ENCODE data around the gene CELF4.

The CELF4 gene

DNA sequence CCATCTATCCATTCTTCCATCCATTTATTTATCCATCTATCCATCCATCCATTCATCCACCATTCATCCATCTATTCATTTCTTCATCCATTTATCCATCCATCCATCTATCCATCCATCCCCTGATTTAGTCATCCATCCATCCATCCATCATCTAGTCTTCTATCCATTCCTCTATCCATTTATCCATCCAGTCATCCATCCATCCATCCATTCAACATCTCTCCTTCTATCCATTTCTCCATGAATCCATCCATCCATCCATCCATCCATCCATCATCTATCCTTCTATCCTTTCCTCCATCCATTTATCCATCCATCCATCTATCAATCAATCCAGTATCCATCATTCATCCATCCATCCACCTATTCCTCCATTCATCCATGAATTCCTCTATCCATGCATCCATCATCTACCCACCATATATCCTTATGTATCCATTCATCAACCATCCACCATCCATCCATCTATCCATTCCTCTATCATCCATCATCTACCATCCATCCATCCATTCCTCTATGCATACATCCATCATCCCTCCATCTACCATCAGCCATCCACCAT is 185.0 kb downstream of the CELF4 start:
- H3K4me2 ChIP-seq (ENCODE audit: low read length): no peak overlapping the region
- H3K4me3 ChIP-seq (ENCODE audit: low read depth, low read length): no peak overlapping the region
- no peaks in the 10 kb centered on the region for H3K36me3 ChIP-seq (ENCODE audit: control insufficient read depth, insufficient read depth, low read length)
- H3K27me3 ChIP-seq (ENCODE audit: control insufficient read depth, insufficient read depth, low read length): no peaks in the 10 kb centered on the region
- no peak overlapping the region for H3K9ac ChIP-seq
- H2AFZ ChIP-seq: no peak overlapping the region
- no peak overlapping the region for H3K27ac ChIP-seq
- no peaks in the 10 kb centered on the region for H3K79me2 ChIP-seq
- H3K4me1 ChIP-seq: no peaks in the 10 kb centered on the region
- TF ChIP-seq, protein P1, sequence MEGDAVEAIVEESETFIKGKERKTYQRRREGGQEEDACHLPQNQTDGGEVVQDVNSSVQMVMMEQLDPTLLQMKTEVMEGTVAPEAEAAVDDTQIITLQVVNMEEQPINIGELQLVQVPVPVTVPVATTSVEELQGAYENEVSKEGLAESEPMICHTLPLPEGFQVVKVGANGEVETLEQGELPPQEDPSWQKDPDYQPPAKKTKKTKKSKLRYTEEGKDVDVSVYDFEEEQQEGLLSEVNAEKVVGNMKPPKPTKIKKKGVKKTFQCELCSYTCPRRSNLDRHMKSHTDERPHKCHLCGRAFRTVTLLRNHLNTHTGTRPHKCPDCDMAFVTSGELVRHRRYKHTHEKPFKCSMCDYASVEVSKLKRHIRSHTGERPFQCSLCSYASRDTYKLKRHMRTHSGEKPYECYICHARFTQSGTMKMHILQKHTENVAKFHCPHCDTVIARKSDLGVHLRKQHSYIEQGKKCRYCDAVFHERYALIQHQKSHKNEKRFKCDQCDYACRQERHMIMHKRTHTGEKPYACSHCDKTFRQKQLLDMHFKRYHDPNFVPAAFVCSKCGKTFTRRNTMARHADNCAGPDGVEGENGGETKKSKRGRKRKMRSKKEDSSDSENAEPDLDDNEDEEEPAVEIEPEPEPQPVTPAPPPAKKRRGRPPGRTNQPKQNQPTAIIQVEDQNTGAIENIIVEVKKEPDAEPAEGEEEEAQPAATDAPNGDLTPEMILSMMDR (IDR thresholded peaks at IDR 0.05): no peak
- no peaks in the 10 kb centered on the region for H3K9me3 ChIP-seq (ENCODE audit: control insufficient read depth, low read length)

DNA sequence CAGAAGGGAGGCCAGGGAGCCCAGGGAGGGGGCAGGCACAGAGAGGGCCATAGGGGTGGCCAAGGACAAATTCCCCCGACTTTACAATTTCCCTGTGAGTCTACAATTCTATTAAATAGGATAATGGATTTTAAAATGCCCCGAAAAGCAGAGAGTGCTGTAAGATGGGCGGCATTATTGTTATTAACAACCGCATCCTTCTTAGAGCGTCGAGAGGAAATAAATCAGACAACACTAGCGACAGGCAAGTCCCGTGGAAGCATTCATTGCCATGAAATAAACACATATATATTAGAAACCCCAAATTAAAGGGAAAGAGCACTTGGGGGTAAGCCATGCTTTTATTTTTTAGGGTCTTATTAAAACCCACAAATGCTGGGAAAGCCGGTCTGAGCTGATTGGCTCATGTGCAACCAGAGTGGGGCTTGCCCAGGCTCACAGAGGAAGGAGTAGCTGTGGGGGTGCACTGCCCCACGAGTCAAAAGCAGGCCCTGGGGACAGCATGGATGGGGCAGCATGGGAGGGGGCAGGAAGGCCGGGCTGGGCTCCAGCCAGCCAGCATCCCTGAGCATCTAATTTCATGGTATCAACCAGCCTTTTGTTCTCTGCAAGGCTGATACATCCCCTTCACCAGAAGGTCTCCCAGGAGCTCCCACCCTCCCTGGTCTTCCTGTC is 187.1 kb downstream of the CELF4 start:
- H2AFZ ChIP-seq: no peak overlapping the region
- H3K27ac ChIP-seq: no peak overlapping the region
- no peaks in the 10 kb centered on the region for H3K4me1 ChIP-seq
- H3K4me2 ChIP-seq (ENCODE audit: low read length): no peak overlapping the region
- no peaks in the 10 kb centered on the region for H3K27me3 ChIP-seq (ENCODE audit: control insufficient read depth, insufficient read depth, low read length)
- TF ChIP-seq, protein P1 (IDR thresholded peaks at IDR 0.05): no peak
- no peaks in the 10 kb centered on the region for H3K9me3 ChIP-seq (ENCODE audit: control insufficient read depth, low read length)
- no peak overlapping the region for H3K9ac ChIP-seq
- no peaks in the 10 kb centered on the region for H3K79me2 ChIP-seq
- no peaks in the 10 kb centered on the region for H3K36me3 ChIP-seq (ENCODE audit: control insufficient read depth, insufficient read depth, low read length)
- H3K4me3 ChIP-seq (ENCODE audit: low read depth, low read length): no peak overlapping the region

DNA sequence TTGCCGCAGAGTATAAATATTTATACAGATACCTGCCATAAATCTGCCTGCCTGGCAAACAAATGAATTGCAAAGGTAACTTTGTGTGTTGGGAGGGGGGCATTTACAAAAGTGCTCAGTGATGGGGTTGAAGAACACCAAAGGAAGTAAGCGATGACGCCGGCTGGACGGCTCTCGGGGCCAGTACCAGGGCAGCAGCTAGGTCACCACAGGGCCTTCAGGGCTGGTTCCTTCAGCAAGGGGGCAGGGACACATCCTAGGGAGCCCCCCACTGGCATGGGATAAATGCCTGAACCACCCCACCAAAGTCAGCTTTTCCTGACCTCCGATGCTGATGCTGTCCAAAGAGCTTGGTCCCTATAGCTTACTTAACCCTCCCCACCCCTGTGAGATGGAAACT is 190.4 kb downstream of the CELF4 start:
- Histone ChIP-seq H3K27me3 (ENCODE audit: control insufficient read depth, insufficient read depth, low read length) (no peaks in the 10 kb centered on the region), H3K27ac (no peak overlapping the region), H3K36me3 (ENCODE audit: control insufficient read depth, insufficient read depth, low read length) (no peaks in the 10 kb centered on the region), H3K9me3 (ENCODE audit: control insufficient read depth, low read length) (no peaks in the 10 kb centered on the region), H3K4me3 (ENCODE audit: low read depth, low read length) (no peak overlapping the region), H3K4me1 (no peaks in the 10 kb centered on the region), H3K4me2 (ENCODE audit: low read length) (no peak overlapping the region), H2AFZ (no peak overlapping the region), H3K9ac (no peak overlapping the region), H3K79me2 (no peaks in the 10 kb centered on the region)
- TF ChIP-seq, protein P1 (IDR thresholded peaks at IDR 0.05): no peak

DNA sequence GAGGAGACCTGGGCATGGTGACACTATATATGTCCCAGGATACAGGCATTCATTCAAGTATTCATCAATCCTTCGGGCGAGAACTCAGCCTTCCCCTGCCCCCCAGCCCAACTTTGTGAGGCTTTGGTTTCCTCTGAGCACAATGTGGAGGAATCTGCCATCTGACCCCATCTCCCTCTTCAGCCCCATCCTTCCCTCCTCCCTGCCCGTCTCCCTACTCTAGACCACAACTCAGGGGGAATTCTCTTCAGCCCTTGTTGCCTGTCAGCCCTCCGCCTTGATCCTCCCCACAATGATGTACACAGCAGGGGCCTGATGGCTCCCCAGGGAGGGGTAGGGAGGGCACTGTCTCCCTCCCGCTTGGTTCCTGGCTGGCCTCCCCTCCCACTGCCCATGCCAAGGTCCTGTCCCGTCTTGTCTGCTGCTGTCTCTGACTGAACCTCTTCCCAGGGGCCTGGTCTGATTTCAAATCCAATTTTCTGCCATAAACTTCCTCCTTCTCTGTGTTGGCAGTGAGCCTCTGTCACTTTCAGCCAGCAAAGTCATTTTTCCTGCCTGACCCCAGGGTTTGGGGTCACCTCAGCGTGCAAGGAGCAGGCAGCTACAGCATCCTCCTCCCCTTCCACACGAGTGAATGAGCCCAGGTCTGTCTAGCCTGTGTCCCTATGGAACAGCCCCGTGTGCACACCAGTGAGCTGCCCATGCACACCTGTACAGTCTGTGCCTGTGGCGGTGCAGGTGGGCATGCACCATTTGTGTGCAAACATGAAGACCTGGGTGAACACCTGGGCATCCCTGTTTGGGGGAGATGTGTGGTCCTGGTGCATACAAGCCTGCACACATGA is 197.3 kb downstream of the CELF4 start:
- Histone ChIP-seq H3K27me3 (ENCODE audit: control insufficient read depth, insufficient read depth, low read length) (no peaks in the 10 kb centered on the region), H3K9ac (no peak overlapping the region), H3K27ac (no peak overlapping the region), H3K4me3 (ENCODE audit: low read depth, low read length) (no peak overlapping the region), H3K4me2 (ENCODE audit: low read length) (no peak overlapping the region), H2AFZ (no peak overlapping the region), H3K36me3 (ENCODE audit: control insufficient read depth, insufficient read depth, low read length) (no peaks in the 10 kb centered on the region), H3K4me1 (no peaks in the 10 kb centered on the region), H3K9me3 (ENCODE audit: control insufficient read depth, low read length) (no peaks in the 10 kb centered on the region), H3K79me2 (no peaks in the 10 kb centered on the region)
- TF ChIP-seq, protein P1 (IDR thresholded peaks at IDR 0.05): no peak
